ENCODE data around the gene DESI2. TPM values are rescaled to one million over a fixed set of nuclear protein-coding genes. Genes with fewer than 3 reads are reported as not detected.
"Not testable (repeated sequence)": the region's sequence is repeated elsewhere in the genome, so short reads cannot be mapped to it uniquely, and the experiment has no call there.

The DESI2 gene
- polyA plus RNA-seq, 3 donors = 5.3 to 17.5 (median 10.6) TPM

DNA sequence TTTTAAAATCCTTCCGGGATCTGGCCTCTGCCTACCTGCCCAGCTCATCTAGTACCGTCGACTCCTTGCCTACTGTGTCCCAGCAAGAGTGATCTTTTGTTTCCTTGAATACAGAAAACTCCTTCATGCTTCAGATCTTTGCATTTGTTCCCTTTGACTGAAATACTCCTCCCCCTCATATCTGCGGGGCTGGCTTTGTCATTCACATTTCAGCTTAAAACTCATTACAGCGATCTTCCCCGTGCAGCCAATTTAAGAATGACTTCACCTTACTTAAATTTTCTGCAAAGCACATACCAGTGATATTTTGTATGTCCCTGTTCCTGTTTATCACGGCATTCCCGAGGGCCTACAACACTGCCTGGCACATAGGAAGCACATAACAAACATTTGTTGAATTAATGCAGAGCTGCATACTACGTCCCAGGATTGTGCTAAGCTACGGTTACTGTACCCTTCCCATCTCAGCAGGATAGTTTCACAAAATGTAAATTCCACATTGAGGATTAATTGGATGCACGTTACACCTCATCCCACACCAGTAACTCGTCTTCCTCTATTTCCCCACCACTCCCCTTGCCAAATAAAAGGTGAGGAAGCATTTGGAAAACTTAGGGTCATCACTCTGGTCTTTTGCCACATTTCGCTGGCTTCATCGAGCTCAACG lies 837 bp upstream of the DESI2 start:
- 38 to 41% (median 41%) methylated on average over 15 of the region's 15 CpGs for WGBS, 3 donors
- no peak overlapping the region for H3K27ac ChIP-seq (ENCODE audit: low read depth, low read length)

DNA sequence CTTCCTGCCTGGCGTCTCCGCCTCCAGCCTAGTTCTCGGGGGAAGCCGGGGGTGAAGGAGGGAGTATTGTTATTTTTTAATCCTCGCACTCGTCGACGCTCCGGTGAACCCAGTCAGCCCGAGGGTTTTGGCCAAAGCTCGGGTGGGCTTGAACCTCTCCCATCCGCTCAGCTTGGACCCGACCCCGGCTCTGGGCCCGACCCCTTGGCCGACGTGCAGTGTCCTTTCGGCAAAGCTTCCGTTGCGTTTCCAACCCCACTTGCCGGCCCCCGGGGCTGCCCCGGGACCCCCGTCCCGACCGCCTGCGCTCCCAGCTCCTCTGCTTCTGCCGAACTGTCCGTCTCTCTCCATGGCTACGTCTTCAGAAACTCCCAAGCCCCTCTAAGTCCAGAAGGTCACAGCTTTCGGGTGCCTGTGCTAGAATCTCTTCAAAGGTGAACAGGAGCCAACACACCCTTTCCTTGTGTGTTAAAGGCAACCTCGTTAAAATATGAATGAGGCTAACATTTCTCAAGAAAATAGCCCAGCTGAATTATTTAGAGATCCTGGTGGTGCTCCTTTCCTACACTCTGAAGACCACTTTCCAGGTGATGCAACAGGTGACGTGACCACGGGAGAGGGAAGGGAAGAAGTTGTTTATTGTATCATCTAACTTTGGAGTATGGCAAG lies 647 bp downstream of the DESI2 start:
- WGBS, 3 donors = 0 to 1% (median 1%) methylated on average over 33 to 34 of the region's 34 CpGs

DNA sequence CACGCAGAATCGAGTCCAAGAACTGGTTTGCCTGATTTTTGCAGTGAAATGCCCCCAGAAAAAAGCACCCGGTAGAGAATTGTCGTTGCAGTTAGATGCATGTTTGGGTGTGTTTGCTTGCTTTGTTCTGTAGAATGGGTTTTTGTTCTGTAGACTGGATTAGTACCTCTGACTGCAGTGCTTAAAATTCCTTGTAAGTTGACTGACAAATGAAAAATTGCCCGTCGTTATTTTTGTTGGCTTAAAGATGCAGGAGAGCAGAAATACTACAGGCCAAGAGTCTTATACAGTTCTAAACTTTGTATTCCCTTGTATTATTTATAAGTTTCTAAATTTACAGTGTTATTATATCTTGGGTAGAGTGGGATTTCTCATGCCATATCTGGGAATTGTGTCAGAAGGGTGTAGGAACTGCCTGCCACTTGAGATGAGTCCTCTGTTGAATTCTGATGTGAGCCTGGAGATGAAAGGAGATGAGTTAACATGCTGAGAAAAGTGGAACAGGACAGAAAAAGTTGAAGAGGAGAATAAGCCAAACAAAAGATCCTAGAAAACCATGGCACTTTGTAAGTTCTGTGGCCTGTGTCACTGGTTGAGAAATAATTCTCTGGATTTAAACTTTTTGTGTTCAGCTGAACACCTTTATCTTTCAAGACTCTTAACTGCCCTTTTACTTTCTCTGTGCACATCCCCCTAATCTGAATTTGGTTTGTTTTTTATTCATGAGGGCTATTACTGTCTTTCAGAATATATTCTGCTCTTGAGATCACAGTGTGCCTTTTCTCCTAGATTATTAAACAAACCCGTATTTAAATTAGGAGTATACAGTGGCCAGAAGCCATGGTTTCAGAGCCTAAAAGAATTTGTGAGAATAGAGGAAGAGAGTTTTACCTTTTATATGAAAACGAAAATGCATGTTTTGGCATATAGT lies 1.4 kb downstream of the DESI2 start:
- no peak overlapping the region for H3K27ac ChIP-seq (ENCODE audit: low read depth, low read length)
- WGBS, 3 donors = 15 to 16% (median 15%) methylated on average over 8 of the region's 8 CpGs

More for the DNA sequence above, 647 bp downstream of the DESI2 start:
- H3K27ac ChIP-seq (ENCODE audit: low read depth, low read length) = peak overlapping the region; percentile 81

DNA sequence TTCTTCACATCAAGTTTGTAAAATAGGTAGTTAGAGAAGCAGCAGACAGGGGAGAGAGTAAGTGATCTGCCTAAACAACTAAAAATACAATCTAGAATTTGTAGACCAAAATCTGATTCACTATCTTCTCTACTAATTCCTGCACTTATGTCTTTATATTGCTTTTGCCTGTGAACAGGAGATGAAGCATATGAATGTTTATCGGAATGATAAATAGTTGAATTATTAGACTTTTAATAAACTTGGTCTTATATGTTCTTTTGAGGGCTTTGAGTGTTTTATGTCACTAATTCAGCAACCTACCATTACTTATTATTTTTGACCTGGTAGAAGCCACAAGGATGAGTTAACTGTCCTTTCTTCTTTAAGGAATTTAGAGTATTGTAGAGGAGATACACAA lies 2.3 kb downstream of the DESI2 start:
- H3K27ac ChIP-seq (ENCODE audit: low read depth, low read length) = no peak overlapping the region
- WGBS, 3 donors = 99 to 100% (median 100%) methylated on average over 1 of the region's 1 CpG

DNA sequence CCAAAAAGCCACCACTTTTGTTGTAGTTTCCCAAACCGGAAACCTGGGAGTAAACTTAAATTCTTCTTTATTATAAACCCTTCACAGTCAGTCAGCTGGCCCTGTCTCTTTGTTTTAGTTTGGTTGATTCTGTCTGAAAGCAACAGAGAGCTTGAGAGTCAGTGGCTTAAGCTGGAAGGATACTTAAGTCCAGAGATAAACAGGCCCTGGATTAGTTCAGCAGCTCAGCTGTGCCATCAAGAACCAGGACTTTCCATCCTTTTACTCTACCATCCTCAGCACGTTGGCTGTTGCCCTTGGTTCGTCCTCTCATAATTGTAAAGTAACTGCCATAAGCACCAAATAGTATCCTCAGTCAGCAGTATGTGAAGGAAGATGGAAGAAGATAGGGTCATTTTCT lies 4.5 kb downstream of the DESI2 start:
- 82 to 94% (median 87%) methylated on average over 3 of the region's 3 CpGs for WGBS, 3 donors
- no peak overlapping the region for H3K27ac ChIP-seq (ENCODE audit: low read depth, low read length)

DNA sequence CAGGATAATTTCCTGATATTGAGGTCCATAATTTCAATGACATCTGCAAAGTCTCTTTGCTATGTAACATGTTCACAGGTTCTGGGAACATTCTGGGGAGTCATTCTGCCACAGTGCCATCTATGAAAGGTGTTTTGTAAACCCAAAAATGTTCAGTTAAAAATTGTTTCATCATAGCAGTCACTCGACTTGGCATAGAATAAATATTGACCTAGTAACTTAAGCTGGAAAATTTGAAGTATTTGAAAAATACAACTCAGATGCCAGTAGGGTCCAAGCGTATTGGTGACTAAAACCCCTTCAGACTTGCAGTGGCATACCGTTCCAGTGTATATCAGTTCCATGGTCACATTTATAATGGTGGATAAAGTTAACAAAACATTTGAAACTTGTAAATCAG lies 6.8 kb downstream of the DESI2 start:
- H3K27ac ChIP-seq (ENCODE audit: low read depth, low read length) = no peak overlapping the region
- 35 to 80% (median 78%) methylated on average over 3 of the region's 3 CpGs for WGBS, 3 donors

DNA sequence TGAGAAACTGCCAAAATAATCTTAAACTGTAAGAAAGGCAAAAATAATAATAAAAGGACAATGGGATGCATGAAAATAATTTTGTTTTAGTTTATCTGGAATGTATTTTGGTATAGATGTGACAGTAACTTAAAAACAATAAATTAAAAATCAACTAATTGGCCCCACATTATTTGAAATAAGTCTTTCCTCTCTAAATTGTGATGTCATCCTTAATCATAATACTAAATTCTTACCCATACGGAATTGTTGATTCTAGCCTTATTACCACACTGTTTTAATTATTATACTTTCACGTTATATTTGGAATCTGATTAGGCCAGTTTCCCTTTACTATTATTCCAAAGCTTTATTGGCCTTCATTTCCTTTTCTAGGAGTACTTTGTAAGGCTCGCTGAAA lies 7.7 kb downstream of the DESI2 start:
- no peak overlapping the region for H3K27ac ChIP-seq (ENCODE audit: low read depth, low read length)
- WGBS, 3 donors = 94 to 98% (median 97%) methylated on average over 3 of the region's 3 CpGs

DNA sequence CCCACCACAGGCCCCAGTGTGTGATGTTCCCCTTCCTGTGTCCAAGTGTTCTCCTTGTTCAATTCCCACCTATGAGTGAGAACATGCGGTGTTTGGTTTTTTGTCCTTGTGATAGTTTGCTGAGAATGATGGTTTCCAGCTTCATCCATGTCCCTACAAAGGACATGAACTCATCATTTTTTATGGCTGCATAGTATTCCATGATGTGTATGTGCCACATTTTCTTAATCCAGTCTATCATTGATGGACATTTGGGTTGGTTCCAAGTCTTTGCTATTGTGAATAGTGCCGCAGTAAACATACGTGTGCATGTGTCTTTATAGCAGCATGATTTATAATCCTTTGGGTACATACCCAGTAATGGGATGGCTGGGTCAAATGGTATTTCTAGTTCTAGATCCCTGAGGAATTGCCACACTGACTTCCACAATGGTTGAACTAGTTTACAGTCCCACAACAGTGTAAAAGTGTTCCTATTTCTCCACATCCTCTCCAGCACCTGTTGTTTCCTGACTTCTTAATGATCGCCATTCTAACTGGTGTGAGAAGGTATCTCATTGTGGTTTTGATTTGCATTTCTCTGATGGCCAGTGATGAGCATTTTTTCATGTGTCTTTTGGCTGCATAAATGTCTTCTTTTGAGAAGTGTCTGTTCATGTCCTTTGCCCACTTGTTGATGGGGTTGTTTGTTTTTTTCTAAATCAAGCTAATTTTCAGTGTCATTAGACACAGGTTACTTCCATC lies 8.8 kb downstream of the DESI2 start:
- not testable (repeated sequence) for H3K27ac ChIP-seq (ENCODE audit: low read depth, low read length)
- WGBS, 3 donors = 80 to 94% (median 94%) methylated on average over 2 of the region's 4 CpGs

DNA sequence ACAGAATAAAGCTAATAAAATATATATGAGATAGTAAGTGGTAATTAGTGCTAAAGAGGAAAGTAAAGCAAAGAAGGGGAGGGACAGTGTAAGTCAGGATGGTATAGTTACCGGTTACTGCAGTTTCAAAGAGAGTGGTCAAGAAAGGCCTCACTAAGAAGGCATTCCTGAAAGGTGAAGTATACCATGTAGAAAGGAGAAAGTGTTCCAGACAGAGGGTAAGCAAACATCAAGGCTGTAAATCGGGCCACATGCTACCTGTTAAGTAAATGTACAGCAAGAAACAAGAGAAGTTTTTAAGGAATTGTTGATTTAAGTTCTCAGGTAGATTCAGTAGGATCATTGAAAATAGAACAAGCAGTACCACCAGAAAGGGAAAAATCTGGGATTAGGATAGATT lies 9.7 kb downstream of the DESI2 start:
- WGBS, 3 donors = 57 to 89% (median 88%) methylated on average over 2 of the region's 2 CpGs
- no peak overlapping the region for H3K27ac ChIP-seq (ENCODE audit: low read depth, low read length)

DNA sequence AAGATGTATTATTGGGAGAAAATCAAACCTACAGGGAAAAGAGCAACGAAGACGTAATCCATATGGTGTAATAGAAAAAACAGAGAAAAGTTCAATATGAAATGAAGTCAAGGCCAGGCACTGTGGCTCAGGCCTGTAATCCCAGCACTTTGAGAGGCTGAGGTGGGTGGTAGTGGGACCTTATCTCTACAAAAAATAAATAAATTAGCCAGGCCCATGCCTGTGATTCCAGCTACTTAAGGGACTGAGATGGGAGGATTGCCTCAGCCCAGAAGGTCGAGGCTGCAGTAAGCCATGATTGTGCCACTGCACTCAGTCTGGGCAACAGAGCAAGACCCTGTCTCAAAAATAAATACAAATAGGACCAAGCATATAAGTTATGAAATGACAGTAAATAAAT lies 11.4 kb downstream of the DESI2 start:
- no peak overlapping the region for H3K27ac ChIP-seq (ENCODE audit: low read depth, low read length)
- WGBS, 3 donors = 54 to 82% (median 79%) methylated on average over 3 of the region's 3 CpGs

DNA sequence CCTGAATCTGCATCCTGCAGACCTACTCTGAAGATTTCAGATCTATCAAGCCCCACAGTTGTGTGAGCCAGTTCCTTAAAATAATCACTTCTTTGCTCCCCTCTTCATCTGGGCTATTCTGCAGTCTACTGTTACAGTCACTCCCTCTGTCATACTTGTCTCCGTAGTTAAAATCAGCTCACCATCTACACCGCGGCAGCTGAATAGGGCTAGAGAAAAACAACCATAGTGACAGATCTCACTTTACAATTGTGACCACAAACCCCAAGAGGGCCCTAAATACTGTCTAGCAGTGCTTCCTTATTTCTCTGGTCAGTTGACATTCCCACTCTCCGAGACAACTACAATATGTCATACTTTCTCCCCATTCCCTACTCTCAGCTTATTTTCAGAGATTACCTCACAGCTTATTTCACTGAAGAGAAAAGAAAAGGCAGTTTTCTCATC lies 12.9 kb downstream of the DESI2 start:
- no peak overlapping the region for H3K27ac ChIP-seq (ENCODE audit: low read depth, low read length)
- WGBS, 3 donors = 32 to 77% (median 38%) methylated on average over 4 of the region's 4 CpGs

DNA sequence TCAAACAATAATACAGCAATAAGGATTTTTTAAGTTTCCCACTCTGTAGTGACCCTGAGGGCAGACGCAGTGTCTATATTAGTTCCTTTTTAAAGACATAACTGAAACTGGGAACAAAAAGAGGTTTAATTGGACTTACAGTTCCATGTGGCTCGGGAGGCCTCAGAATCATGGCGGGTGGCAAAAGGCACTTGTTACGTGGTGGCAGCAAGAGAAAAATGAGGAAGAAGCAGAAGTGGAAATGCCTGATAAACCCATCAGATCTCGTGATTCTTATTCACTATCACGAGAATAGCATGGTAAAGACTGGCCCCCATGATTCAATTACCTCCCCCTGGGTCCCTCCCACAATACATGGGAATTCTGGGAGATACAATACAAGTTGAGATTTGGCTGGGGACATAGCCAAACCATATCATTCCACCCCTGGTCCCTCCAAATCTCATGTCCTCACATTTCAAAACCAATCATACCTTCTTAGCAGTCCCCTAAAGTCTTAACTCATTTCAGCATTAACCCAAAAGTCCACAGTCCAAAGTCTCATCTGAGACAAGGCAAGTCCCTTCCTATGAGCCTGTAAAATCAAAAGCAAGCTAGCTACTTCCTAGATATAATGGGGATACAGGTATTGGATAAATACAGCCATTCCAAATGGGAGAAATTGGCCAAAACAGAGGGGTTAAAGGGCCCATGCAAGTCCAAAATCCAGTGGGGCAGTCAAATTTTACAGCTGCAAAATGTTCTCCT lies 13.9 kb downstream of the DESI2 start:
- 80 to 88% (median 82%) methylated on average over 6 of the region's 6 CpGs for WGBS, 3 donors

DNA sequence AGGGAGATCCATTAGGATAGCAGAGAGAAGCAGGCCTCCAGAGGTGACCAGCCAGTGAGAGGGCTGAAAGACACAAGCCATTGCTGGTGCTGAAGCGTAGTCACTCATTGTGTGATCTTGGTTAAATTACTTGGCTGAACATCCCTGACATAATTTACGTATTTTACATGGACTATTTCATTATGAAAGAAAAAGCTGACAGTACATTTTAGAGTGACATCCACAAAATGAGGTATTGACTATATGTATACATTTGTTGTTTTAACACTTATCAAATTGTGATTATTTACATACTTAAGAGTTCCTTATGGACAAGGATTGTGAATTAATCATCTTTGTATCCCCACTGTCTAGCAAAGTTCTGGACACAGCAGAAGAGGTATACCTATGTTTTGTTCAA lies 14.9 kb downstream of the DESI2 start:
- 95 to 98% (median 97%) methylated on average over 2 of the region's 2 CpGs for WGBS, 3 donors
- no peak overlapping the region for H3K27ac ChIP-seq (ENCODE audit: low read depth, low read length)

More for the DNA sequence above, 13.9 kb downstream of the DESI2 start:
- not testable (repeated sequence) for H3K27ac ChIP-seq (ENCODE audit: low read depth, low read length)

DNA sequence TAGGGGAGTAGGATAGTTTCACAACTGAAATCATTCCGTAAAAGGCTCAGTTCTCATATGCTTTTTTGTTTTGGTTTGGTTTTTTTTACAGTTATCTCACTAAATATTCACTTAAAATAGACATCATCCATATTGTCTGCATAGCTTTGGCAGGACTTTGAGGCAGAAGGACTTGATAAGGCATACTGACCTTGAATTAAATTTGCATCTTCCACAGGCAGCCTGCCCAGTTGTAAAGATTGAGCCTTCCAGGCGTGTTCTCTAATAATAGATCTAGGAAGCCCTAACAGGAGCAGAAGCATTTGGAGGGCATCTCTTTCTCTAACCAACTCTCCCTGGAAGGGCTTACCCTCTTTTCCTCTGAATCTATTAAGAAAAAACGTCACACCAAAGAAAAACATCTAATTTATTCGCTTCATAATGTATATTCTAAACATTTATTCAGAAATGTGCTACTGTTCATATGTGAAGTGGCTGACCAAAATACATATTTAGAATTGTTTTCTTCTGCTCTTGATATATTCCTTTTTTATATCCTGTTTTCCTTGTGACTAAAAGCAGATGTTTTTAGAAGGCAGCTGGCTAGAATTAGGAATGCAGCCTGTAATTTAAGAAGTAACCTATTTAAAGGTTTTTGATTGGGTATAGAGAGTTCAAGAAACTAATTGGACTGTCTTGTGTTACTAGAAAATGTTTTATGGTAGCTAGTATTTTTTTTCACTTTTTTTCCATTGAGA lies 20.2 kb downstream of the DESI2 start:
- H3K27ac ChIP-seq (ENCODE audit: low read depth, low read length) = no peak overlapping the region
- WGBS, 3 donors = 37 to 46% (median 45%) methylated on average over 4 of the region's 4 CpGs

DNA sequence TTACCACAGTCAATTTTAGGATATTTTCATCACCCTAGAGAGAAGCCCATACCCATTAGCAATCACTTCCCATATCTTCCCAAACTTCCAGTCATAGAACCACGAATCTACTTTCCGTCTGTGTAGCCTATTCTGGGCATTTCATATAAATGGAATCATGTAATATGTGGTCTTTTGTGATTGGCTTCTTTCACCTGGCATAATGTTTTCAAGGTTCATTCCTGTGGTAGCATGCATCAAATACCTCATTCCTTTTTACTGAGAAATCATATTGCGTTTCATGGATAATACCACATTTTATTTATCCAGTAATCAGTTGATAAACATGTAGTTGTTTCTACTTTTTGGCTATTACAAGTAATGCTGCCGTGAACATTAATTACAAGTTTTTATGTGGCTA lies 21.5 kb downstream of the DESI2 start:
- H3K27ac ChIP-seq (ENCODE audit: low read depth, low read length) = no peak overlapping the region
- WGBS, 3 donors = 70 to 74% (median 72%) methylated on average over 4 of the region's 4 CpGs

DNA sequence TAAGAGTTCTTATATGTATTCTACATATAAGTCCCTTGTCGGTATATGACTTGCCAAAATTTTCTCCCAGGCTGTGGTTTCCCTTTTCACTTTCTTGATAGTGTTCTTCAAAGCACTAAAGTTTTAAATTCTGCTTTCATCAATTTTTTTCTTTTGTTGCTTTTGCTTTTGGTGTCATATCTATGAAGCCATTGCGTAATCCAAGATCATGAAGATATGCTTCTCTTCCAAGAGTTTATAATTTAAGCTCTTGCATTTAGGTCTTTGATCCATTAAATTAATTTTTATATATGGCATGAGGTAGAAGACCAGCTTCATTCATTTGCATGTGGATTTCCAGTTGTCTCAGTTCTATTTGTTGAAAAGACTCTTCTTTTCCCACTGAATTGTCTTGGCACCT lies 22.2 kb downstream of the DESI2 start:
- H3K27ac ChIP-seq (ENCODE audit: low read depth, low read length) = no peak overlapping the region
- 96 to 97% (median 96%) methylated on average over 2 of the region's 2 CpGs for WGBS, 3 donors

DNA sequence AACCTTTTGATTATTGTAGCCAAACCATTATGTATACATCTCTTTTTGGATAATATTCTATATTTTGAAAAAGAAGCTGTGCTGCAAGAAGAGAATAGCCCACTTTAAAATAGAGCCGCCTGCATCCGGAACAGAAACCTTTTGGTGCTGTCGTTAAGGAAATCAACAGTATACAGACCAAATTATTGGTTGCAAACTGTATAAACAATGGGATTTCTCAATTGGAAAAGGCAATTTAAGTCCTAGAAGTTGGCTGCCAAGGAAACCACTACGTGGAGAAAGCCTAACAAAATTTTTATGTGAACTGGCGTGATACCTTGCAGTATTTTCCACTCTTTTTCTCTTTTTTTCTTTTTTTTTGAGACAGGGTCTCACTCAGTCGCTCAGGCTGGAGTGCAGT lies 25.8 kb downstream of the DESI2 start:
- WGBS, 3 donors = 57 to 78% (median 69%) methylated on average over 6 of the region's 6 CpGs
- no peak overlapping the region for H3K27ac ChIP-seq (ENCODE audit: low read depth, low read length)

All from adipose tissue (tissue), 3 donors.